Smooth muscle cell (in vitro differentiated cells): ENCODE data around the gene RAC3. TPM values are rescaled to one million over a fixed set of nuclear protein-coding genes. Genes with fewer than 3 reads are reported as not detected.

ENCODE experiments used
- DNase-seq: peaks from one replicate; lab custom pipeline; 2025; ENCODE audit not compliant: unreplicated experiment; lab: John Stamatoyannopoulos, UW
- H2AFZ ChIP-seq: fragments of 200-600 bp; sonication (generic); 2 replicates; pipeline ENCODE4 v1.6.0; 2016; ENCODE audit warnings: antibody characterized with exemption, low read depth, mild to moderate bottlenecking
- H3F3A ChIP-seq: fragments of 200-600 bp; sonication (generic); 2 replicates; pipeline ENCODE4 v1.6.0; 2017; ENCODE audit warnings: antibody characterized with exemption, low read depth
- H3K27ac ChIP-seq: fragments of 200-600 bp; sonication (generic); 2 replicates; pipeline ENCODE4 v1.5.1; 2016; ENCODE audit warnings: low read depth, mild to moderate bottlenecking
- H3K27me3 ChIP-seq: fragments of 200-600 bp; sonication (generic); 2 replicates; pipeline ENCODE4 v1.6.1; 2016; ENCODE audit warnings: low read depth, mild to moderate bottlenecking
- H3K36me3 ChIP-seq: fragments of 200-600 bp; sonication (generic); 2 replicates; pipeline ENCODE4 v1.5.1; 2016; ENCODE audit warnings: low read depth
- H3K4me1 ChIP-seq: fragments of 200-600 bp; sonication (generic); 2 replicates; pipeline ENCODE4 v1.5.1; 2016; ENCODE audit warnings: low read depth
- H3K4me2 ChIP-seq: fragments of 200-600 bp; sonication (generic); 2 replicates; pipeline ENCODE4 v1.6.0; 2016; ENCODE audit warnings: mild to moderate bottlenecking
- H3K4me3 ChIP-seq: fragments of 200-600 bp; sonication (generic); 2 replicates; pipeline ENCODE4 v1.5.1; 2016; ENCODE audit warnings: mild to moderate bottlenecking
- H3K79me2 ChIP-seq: fragments of 200-600 bp; sonication (generic); 2 replicates; pipeline ENCODE4 v1.6.0; 2016; ENCODE audit warnings: low read depth, mild to moderate bottlenecking
- H3K9ac ChIP-seq: fragments of 200-600 bp; sonication (generic); 2 replicates; pipeline ENCODE4 v1.6.0; 2016; ENCODE audit warnings: low read depth
- H3K9me3 ChIP-seq: fragments of 200-600 bp; sonication (generic); replicated peaks from 2 replicates; pipeline ENCODE4 v1.5.1; 2016; ENCODE audit warnings: low read depth
- H4K20me1 ChIP-seq: fragments of 200-600 bp; sonication (generic); 2 replicates; pipeline ENCODE4 v1.6.0; 2016; ENCODE audit warnings: low read depth
- CTCF ChIP-seq: fragments of 200-600 bp; sonication (generic); IDR thresholded peaks from 2 replicates; pipeline ENCODE4 v1.5.1; 2017; ENCODE audit warnings: borderline replicate concordance, mild to moderate bottlenecking, antibody characterized with exemption; ENCODE audit not compliant: insufficient read depth, poor library complexity, severe bottlenecking
- WGBS: methylation state at CpG from one replicate; pipeline ENCODE4 v1.1.7; 2016; ENCODE audit warnings: low lambda C conversion rate; 5-methylcytosine and 5-hydroxymethylcytosine counted together
- polyA plus RNA-seq: library from polyadenylated mRNA; unstranded; fragments of >200 nt; fragmentation: Nextera tagmentation; extraction: Ambion mirVana; gene quantifications from 2 replicates; pipeline ENCODE4 v1.2.1, GENCODE V29; 2016
- total RNA-seq: library from RNA; depleted of rRNA; stranded (reverse); fragments of >200 nt; gene quantifications from 2 replicates; pipeline ENCODE4 v1.2.3, GENCODE V29; 2014

Gene RAC3
- total and polyA plus RNA-seq, 2 experiments from 2014 or later, result 15.3 to 33.0 TPM

GRCh38 chr17:82077617-82078358, 46.3 kb downstream of the RAC3 start:
- Histone ChIP-seq H3K4me3 (no peak overlapping the region), H3K9me3 (no peaks in the 10 kb centered on the region), H3K4me1 (no peaks in the 10 kb centered on the region), H3K36me3 (no peaks in the 10 kb centered on the region), H3K27ac (no peak overlapping the region), H3K27me3 (no peaks in the 10 kb centered on the region), H3K79me2 (no peaks in the 10 kb centered on the region), H4K20me1 (peaks cover 20% of the 10 kb centered on the region), H3K4me2 (no peak overlapping the region), H3K9ac (no peak overlapping the region), H2AFZ (no peak overlapping the region), H3F3A (no peaks in the 10 kb centered on the region)
- WGBS, result 89% methylated on average over 28 of the region's 28 CpGs
- TF ChIP-seq CTCF, result no peak
- DNase-seq, result no peak

- no peaks in the 10 kb centered on the region for H3K4me1 ChIP-seq
- H3K9ac ChIP-seq, result no peak overlapping the region
- over 99% methylated on average over 18 of the region's 18 CpGs for WGBS
- DNase-seq, result no peak
- H3K4me3 ChIP-seq, result no peak overlapping the region
- no peaks in the 10 kb centered on the region for H3F3A ChIP-seq
- H4K20me1 ChIP-seq, result peaks cover 27% of the 10 kb centered on the region
- H3K27ac ChIP-seq, result no peak overlapping the region
- H3K4me2 ChIP-seq, result no peak overlapping the region
- no peaks in the 10 kb centered on the region for H3K9me3 ChIP-seq
- H2AFZ ChIP-seq, result no peak overlapping the region
- no peaks in the 10 kb centered on the region for H3K79me2 ChIP-seq
- no peaks in the 10 kb centered on the region for H3K27me3 ChIP-seq
- no peaks in the 10 kb centered on the region for H3K36me3 ChIP-seq
- no peak for TF ChIP-seq CTCF
Observed at GRCh38 chr17:82078433-82078832, 47.0 kb downstream of the RAC3 start.

GRCh38 chr17:82079001-82079677, 47.7 kb downstream of the RAC3 start:
- H3K4me2 ChIP-seq, result no peak overlapping the region
- no peaks in the 10 kb centered on the region for H3F3A ChIP-seq
- H3K4me3 ChIP-seq, result no peak overlapping the region
- H2AFZ ChIP-seq, result no peak overlapping the region
- DNase-seq, result no peak
- H3K9me3 ChIP-seq, result no peaks in the 10 kb centered on the region
- H3K36me3 ChIP-seq, result no peaks in the 10 kb centered on the region
- no peak overlapping the region for H3K27ac ChIP-seq
- no peaks in the 10 kb centered on the region for H3K4me1 ChIP-seq
- 95% methylated on average over 38 of the region's 47 CpGs for whole genome bisulfite sequencing
- no peak overlapping the region for H3K9ac ChIP-seq
- H4K20me1 ChIP-seq, result peaks cover 34% of the 10 kb centered on the region
- no peaks in the 10 kb centered on the region for H3K27me3 ChIP-seq
- H3K79me2 ChIP-seq, result no peaks in the 10 kb centered on the region
- TF ChIP-seq CTCF, result no peak
